ENCODE data around the gene PLEKHD1.
"Not testable (repeated sequence)": the region's sequence is repeated elsewhere in the genome, so short reads cannot be mapped to it uniquely, and the experiment has no call there.

The PLEKHD1 gene

GRCh38 chr14:69481815-69482568, 2.5 kb upstream of the PLEKHD1 start:
- DNase-seq (ENCODE audit: low read depth in 2 of 3, low spot score in 1 of 3): no peak

GRCh38 chr14:69483765-69484443, 624 bp upstream of the PLEKHD1 start:
- DNase-seq (ENCODE audit: low read depth in 2 of 3, low spot score in 1 of 3): no peak

GRCh38 chr14:69485315-69485660, 760 bp downstream of the PLEKHD1 start:
- no peak for DNase-seq (ENCODE audit: low read depth in 2 of 3, low spot score in 1 of 3)

- DNase-seq (ENCODE audit: low read depth in 2 of 3, low spot score in 1 of 3): no peak
Measured at GRCh38 chr14:69485701-69486100, 1.2 kb downstream of the PLEKHD1 start.

GRCh38 chr14:69487226-69487625, 2.7 kb downstream of the PLEKHD1 start:
- no peak for DNase-seq (ENCODE audit: low read depth in 2 of 3, low spot score in 1 of 3)

- DNase-seq (ENCODE audit: low read depth in 2 of 3, low spot score in 1 of 3): no peak
Measured at GRCh38 chr14:69487771-69488170, 3.2 kb downstream of the PLEKHD1 start.

GRCh38 chr14:69489495-69489894, 5.0 kb downstream of the PLEKHD1 start:
- DNase-seq (ENCODE audit: low read depth in 2 of 3, low spot score in 1 of 3): no peak

- DNase-seq (ENCODE audit: low read depth in 2 of 3, low spot score in 1 of 3): no peak
Measured at GRCh38 chr14:69490219-69490918, 5.8 kb downstream of the PLEKHD1 start.

- no peak for DNase-seq (ENCODE audit: low read depth in 2 of 3, low spot score in 1 of 3)
Measured at GRCh38 chr14:69491193-69491592, 6.7 kb downstream of the PLEKHD1 start.

GRCh38 chr14:69493038-69493437, 8.5 kb downstream of the PLEKHD1 start:
- DNase-seq (ENCODE audit: low read depth in 2 of 3, low spot score in 1 of 3): no peak

GRCh38 chr14:69493791-69494190, 9.3 kb downstream of the PLEKHD1 start:
- DNase-seq (ENCODE audit: low read depth in 2 of 3, low spot score in 1 of 3): no peak

GRCh38 chr14:69495341-69495921, 10.9 kb downstream of the PLEKHD1 start:
- DNase-seq (ENCODE audit: low read depth in 2 of 3, low spot score in 1 of 3): no peak

- not testable (repeated sequence) for DNase-seq (ENCODE audit: low read depth in 2 of 3, low spot score in 1 of 3)
Measured at GRCh38 chr14:69497866-69498265, 13.3 kb downstream of the PLEKHD1 start.

GRCh38 chr14:69498286-69498685, 13.8 kb downstream of the PLEKHD1 start:
- not testable (repeated sequence) for DNase-seq (ENCODE audit: low read depth in 2 of 3, low spot score in 1 of 3)

GRCh38 chr14:69499436-69499835, 14.9 kb downstream of the PLEKHD1 start:
- no peak for DNase-seq (ENCODE audit: low read depth in 2 of 3, low spot score in 1 of 3)

- DNase-seq (ENCODE audit: low read depth in 2 of 3, low spot score in 1 of 3): no peak
Measured at GRCh38 chr14:69500096-69500495, 15.6 kb downstream of the PLEKHD1 start.

- no peak for DNase-seq (ENCODE audit: low read depth in 2 of 3, low spot score in 1 of 3)
Measured at GRCh38 chr14:69500736-69501135, 16.2 kb downstream of the PLEKHD1 start.

- no peak for DNase-seq (ENCODE audit: low read depth in 2 of 3, low spot score in 1 of 3)
Measured at GRCh38 chr14:69501423-69501838, 16.9 kb downstream of the PLEKHD1 start.

GRCh38 chr14:69504775-69505174, 20.2 kb downstream of the PLEKHD1 start:
- DNase-seq (ENCODE audit: low read depth in 2 of 3, low spot score in 1 of 3): no peak

- DNase-seq (ENCODE audit: low read depth in 2 of 3, low spot score in 1 of 3): no peak
Measured at GRCh38 chr14:69505338-69506240, 21.1 kb downstream of the PLEKHD1 start.

- DNase-seq (ENCODE audit: low read depth in 2 of 3, low spot score in 1 of 3): no peak
Measured at GRCh38 chr14:69506241-69506595, 21.7 kb downstream of the PLEKHD1 start.

Measured in stimulated activated CD4-positive, alpha-beta T cell treated with anti-CD3 and anti-CD28 coated beads, Interleukin-12 subunit alpha, Interleukin-12 subunit beta, amount 100 ng/mL, for 48 hours (primary cell).